Mammary epithelial cell (primary cell): ENCODE results near the gene ZMIZ1.

Experiments
- EZH2 ChIP-seq: IDR thresholded peaks from 2 replicates; pipeline ENCODE4 v1.6.1; 2012; ENCODE audit warnings: low read length, inconsistent platforms, borderline replicate concordance
- TF ChIP-seq, protein P1 (sequence below), 2 donors: IDR thresholded peaks in 1 of 2; conservative IDR thresholded peaks in 1 of 2; 2 replicates each; pipeline ENCODE4 v1.5.1; 2011 to 2012; ENCODE audit warnings: inconsistent platforms in 2 of 2, low read length in 2 of 2, mild to moderate bottlenecking in 2 of 2, control low read depth in 1 of 2, low read depth in 1 of 2; ENCODE audit not compliant: insufficient read depth in 1 of 2; ENCODE audit errors: extremely low read depth in 1 of 2

DNA sequence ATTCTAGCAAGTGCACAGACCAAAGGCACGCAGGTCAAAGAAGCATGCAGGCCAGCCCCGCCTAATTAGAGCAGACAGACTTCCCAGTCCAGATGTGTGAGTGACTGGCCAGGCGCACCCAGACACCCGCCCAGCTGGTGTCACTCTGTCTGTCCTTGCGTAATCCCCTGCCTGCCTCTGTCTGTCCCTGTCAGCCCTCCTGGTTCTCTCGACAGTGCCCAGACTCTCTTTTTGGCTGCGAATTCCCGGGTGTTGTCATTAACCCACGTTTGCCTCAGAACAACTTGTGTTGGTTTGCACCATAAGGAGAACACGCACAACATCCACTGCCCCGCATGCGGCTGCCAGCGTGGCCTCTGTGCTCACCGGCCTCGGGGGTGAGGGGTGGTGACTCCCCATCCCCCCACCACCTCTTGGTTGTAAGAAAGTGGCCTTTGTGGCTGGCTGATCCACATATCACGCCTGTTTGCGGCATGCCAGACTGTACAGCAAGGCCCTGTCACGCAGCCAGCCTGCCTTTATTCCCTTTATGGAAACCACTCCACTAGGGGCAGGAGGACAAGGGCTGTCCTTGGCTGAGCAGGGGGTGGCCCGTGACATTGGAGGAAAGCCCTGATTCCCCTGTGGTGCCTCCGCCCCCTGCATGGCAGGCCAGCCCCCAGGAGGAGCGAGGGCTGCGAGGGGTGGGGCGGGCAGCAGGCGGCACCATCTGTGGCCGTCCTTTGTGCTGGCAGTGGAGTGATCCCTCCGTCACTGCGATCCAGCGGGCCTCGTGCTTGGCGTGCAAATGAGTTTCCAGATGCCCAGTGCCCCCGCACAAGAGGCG, 205.7 kb downstream of the ZMIZ1 start:
- TF ChIP-seq, protein P1, sequence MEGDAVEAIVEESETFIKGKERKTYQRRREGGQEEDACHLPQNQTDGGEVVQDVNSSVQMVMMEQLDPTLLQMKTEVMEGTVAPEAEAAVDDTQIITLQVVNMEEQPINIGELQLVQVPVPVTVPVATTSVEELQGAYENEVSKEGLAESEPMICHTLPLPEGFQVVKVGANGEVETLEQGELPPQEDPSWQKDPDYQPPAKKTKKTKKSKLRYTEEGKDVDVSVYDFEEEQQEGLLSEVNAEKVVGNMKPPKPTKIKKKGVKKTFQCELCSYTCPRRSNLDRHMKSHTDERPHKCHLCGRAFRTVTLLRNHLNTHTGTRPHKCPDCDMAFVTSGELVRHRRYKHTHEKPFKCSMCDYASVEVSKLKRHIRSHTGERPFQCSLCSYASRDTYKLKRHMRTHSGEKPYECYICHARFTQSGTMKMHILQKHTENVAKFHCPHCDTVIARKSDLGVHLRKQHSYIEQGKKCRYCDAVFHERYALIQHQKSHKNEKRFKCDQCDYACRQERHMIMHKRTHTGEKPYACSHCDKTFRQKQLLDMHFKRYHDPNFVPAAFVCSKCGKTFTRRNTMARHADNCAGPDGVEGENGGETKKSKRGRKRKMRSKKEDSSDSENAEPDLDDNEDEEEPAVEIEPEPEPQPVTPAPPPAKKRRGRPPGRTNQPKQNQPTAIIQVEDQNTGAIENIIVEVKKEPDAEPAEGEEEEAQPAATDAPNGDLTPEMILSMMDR (conservative IDR thresholded peaks at IDR 0.05 in 1 of 2, IDR thresholded peaks at IDR 0.05 in 1 of 2; ENCODE audit: extremely low read depth in 1 of 2, insufficient read depth in 1 of 2, low read depth in 1 of 2, low read length in 2 of 2): no peak
- no peak for TF ChIP-seq EZH2
